GM21528 (cell line): Measurements from ENCODE around the gene RRBP1.

Experiments used
- ATAC-seq: cut with Tn5 transposase; IDR thresholded peaks from one replicate; pipeline ENCODE4 v1.9.1; 2021; ENCODE audit warnings: mild to moderate bottlenecking, moderate library complexity; ENCODE audit not compliant: unreplicated experiment, low FRiP score

The RRBP1 gene

GRCh38 chr20:17650301-17651128 is 31.5 kb downstream of the RRBP1 start:
- ATAC-seq, result no peak

DNA sequence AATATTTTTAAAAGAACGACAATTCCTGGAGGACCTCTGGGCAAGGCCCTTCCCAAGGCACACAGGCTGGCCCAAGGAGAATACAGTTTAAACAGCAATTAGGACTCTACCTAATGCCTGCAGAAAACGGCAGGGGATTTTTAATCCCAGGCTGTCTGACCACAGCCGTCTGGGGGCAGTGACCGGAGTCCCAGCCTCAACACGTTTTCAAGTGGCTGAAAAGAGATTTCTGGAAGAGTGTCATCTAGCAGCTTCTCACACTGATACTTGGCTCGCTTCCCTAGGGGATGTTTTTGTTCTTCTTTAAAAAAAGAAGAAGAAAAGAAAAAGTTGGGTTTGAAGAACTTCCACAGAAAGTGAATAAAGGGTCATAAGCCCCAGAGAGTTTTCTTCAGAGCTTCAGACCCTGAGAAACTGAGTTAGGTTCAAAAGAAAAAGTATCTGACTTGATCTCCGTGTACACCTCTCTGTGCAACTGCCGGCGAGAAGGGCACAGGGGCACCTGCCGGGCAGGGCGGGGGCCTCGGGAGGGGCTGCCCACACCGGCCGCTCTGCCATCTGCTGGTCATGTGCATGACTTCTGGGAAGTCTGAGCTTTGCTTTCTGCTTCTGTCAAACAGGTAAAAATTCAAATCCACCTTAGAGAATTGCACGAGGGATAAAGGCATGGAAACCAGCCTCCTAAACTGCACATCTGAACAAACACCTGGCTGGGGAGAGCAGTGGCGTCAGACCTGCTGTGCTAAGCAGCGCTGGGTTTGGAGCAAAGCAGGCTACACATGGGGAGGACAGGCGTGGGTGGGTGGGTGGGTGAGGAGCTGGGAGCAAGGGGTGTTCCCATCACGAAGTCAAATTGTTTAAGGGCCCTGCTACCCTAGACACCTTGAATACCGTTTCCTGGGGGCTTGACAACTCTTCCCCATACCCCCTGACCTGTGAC is 33.0 kb downstream of the RRBP1 start:
- ATAC-seq, result no peak

- no peak for ATAC-seq
These were observed 33.8 kb downstream of the RRBP1 start for GRCh38 chr20:17648315-17648646.

DNA sequence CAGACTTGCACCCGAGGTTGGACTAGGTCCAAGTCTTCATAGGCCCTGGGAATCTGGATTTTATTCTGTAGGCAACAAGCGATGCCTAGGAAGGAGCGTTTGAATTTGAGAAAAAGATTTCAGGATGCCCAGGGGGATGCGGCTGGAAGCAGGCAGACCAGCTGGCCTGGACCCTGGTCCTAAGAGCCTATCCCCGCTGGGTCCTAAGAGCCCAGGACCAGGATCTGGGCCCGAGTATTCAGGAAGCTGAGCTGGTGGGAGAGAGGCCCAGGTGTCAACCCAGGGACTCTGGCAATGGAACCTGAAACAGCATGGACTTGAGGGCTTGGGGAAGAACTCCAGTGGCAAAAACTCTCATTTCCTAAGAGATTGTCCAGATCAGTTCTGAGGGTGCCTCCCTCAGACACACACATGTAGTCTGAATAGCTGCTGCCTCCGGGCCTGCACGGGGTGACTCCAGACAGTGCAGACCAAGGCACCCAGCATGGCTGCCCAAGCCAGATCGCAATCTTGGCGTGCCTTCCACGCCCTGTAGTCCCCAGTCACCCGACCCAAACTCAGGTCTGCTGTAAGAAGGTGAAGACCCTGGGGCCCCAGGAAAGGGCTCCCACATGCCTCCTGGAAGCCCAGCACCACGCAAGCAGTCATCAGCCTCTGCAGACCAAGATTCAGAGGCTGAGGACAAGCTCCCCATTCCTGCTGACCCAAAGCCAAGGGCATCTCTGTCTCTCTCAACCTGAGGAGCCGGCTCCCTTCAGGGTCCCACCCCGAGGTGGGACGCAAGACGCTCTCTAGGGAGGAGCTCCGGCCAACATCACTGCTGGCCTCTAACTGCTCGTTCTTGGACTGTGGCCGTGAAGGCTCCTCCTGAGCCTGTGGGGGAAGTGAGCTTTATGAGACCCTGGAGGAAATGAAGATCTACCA is 34.4 kb downstream of the RRBP1 start:
- no peak for ATAC-seq

- no peak for ATAC-seq
These were observed 35.1 kb downstream of the RRBP1 start for GRCh38 chr20:17646961-17647301.

GRCh38 chr20:17646209-17646960 is 35.7 kb downstream of the RRBP1 start:
- no peak for ATAC-seq

GRCh38 chr20:17645546-17646208 is 36.4 kb downstream of the RRBP1 start:
- ATAC-seq, result no peak

DNA sequence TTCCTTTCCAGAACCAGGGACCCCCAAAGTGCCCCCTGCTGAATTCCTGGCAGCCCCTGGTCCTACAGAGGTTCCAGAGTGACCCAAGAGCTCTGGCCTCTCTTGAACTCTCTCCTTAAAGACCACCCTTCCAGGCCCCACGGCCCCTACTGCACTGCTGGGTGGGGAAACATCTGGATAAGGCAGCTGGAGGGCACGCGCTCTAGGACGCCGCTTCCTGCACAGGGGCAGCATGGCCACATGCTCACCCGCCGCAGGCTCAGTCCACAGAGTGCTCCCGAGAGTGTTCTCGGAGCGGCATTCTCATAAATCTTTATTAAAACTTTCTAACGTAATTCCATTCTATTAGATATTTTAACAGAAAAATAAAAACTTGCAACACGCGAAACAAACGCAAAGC is 37.0 kb downstream of the RRBP1 start:
- no peak for ATAC-seq

- ATAC-seq, result no peak
These were observed 37.6 kb downstream of the RRBP1 start for GRCh38 chr20:17644451-17644850.

DNA sequence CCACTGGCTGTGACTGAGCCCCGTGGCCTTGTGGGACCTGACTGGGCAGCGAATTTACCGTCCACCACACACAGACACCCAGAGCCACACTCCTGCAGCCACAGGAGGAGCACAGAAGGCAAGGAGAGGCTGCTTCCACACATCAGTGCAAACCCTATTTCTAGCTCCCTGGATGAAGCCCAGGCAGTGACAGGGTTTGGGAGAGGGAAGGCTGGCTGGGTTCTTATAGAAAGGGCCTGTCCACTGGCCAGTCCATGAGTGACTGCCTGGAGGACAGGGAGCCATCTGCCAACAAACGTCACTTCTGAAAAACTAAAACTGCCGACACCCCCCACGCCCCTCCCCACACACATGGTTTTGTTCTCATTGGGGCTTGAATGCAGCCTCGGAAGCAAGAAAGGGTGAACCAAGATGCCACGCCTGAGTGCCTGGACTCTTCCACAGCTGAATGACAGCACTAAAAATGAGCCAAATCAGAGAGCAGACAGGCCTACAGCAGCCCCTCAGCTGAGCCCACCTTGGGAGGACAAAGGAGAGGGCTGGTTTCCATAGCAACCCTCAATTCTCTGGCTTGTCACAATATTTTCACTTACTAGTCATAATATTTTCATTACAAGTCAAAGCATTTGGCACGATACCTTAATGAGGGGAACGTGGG is 38.4 kb downstream of the RRBP1 start:
- ATAC-seq, result no peak

DNA sequence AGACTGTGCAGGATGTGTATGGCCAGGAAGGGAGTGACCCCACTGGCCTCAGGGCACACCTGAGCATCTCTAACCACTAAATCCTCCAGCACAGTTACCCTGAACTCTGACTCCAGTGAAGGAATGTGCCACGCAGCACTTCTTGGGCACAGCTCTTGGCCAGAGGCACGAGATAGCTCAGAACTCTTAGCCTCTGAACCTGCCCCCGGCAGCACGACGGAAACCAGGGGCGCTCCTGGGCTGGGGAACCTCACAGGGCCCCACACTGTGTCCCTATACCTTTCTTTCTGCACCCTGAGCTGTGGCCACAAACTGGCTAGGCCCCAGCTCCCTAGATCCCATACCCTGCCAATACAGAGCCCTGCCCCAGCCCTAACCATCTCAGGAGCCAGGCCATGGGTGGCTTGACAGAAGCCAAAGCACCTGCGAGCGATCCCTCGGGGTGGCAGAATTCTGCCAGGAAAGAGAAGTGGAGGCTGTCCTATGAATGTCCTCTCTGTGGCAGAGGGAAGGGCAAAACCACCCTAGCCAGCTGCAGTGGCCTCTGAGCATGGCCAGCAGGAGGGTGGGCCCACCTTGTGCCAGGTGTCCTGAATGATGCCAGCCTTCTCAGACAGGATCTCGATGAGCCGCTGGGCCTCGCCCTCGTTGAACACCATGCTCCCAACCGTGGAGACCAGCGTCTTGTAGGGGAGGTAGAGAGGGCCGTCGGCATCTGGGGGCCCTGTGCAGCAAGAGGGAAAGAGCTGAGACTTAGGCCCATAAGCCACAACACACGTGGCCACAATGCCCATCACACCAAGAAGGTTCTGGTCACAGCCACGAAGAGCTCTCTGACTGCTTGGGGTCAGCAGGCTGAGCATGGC is 39.4 kb downstream of the RRBP1 start:
- no peak for ATAC-seq

DNA sequence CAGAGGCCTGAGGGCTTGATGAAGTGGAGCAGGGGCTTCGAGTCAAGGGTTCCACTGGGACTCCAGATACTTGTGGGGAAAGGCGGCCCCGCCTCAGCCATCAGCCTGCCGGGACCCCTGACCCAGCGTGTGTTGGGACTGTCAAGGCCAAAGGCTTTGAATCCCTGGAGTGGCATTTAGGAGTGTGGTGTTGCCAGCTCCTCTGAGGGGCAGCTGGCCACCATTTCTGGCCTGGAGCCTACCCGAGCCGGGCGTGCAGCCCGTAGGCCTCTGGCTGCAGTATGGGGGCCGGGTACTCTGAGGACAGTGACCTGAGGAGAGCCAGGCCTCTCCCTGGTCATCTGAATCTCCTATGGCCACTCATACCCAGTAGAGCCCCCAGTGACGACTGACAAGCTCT is 40.0 kb downstream of the RRBP1 start:
- ATAC-seq, result no peak

- no peak for ATAC-seq
These were observed 40.5 kb downstream of the RRBP1 start for GRCh38 chr20:17641520-17641964.

DNA sequence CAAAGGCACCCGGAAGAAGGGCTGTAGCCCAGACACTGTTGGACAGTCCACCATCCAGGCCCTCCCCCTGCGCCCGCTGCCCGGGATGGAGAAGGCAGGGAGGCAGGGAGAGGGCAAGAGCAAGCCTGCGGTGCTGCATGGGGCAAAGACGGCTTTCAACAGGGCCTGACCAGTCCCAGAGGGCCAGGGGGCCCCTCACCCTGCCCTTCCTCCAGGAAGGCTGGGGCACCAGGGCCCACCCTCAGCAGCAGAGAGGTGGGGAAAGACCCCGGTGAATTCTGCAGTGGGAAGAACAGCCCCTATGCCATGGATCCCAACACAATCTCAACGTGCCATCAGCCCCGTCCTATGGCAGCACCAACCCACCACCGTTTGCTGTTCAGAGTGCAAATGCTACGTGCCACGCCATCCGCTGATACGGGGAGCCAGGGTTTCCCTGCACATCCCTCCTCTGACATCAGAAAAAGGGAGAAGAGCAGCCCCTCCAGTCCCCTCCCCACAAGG is 41.1 kb downstream of the RRBP1 start:
- ATAC-seq, result no peak

- ATAC-seq, result no peak
These were observed 41.7 kb downstream of the RRBP1 start for GRCh38 chr20:17640146-17640874.

GRCh38 chr20:17638835-17639407 is 43.1 kb downstream of the RRBP1 start:
- ATAC-seq, result no peak
